NCI-H2171 treated with DMSO at 0.1 percent for 48 hours (cell line): Measurements from ENCODE around the gene TMEM87B.

Source experiments
- DNase-seq: peaks from one replicate; lab custom pipeline; 2025; lab: John Stamatoyannopoulos, UW

The TMEM87B gene

GRCh38 chr2:112054847-112055729 lies at the start of gene TMEM87B:
Gene TMEM87B (plus strand): TSS chr2:112055269. CDS start chr2:112055592, 323 bp downstream.
- peak; percentile 94 for DNase-seq

GRCh38 chr2:112005406-112006075 lies 49.5 kb upstream of the TMEM87B start:
- no peak for DNase-seq

GRCh38 chr2:112006076-112006410 lies 49.0 kb upstream of the TMEM87B start:
- no peak for DNase-seq

GRCh38 chr2:112007493-112007892 lies 47.6 kb upstream of the TMEM87B start:
- no peak for DNase-seq

- DNase-seq, result no peak
Observed at GRCh38 chr2:112008910-112009485, 46.1 kb upstream of the TMEM87B start.

- DNase-seq, result no peak
Observed at GRCh38 chr2:112010751-112011150, 44.3 kb upstream of the TMEM87B start.

- no peak for DNase-seq
Observed at GRCh38 chr2:112012556-112012955, 42.5 kb upstream of the TMEM87B start.

GRCh38 chr2:112018846-112019245 lies 36.2 kb upstream of the TMEM87B start:
- DNase-seq, result no peak

- no peak for DNase-seq
Observed at GRCh38 chr2:112019569-112019982, 35.5 kb upstream of the TMEM87B start.

GRCh38 chr2:112020561-112020960 lies 34.5 kb upstream of the TMEM87B start:
- DNase-seq, result no peak

GRCh38 chr2:112021290-112021689 lies 33.8 kb upstream of the TMEM87B start:
- DNase-seq, result no peak

- no peak for DNase-seq
Observed at GRCh38 chr2:112021781-112022231, 33.3 kb upstream of the TMEM87B start.

GRCh38 chr2:112023707-112024106 lies 31.4 kb upstream of the TMEM87B start:
- DNase-seq, result no peak

GRCh38 chr2:112024231-112024630 lies 30.8 kb upstream of the TMEM87B start:
- no peak for DNase-seq

GRCh38 chr2:112024896-112025491 lies 30.1 kb upstream of the TMEM87B start:
- DNase-seq, result no peak

- DNase-seq, result peak; percentile 8
Observed at GRCh38 chr2:112026509-112026908, 28.6 kb upstream of the TMEM87B start.

GRCh38 chr2:112027767-112028166 lies 27.3 kb upstream of the TMEM87B start:
- no peak for DNase-seq

GRCh38 chr2:112029164-112029563 lies 25.9 kb upstream of the TMEM87B start:
- DNase-seq, result no peak

- peak; percentile 99 for DNase-seq
Observed at GRCh38 chr2:112031473-112032223, 23.4 kb upstream of the TMEM87B start.

GRCh38 chr2:112032224-112032586 lies 22.9 kb upstream of the TMEM87B start:
- DNase-seq, result no peak

- peak; percentile 84 for DNase-seq
Observed at GRCh38 chr2:112032689-112033465, 22.2 kb upstream of the TMEM87B start.
